GM19023 (cell line): ENCODE data around the gene TGFB1.
"Not testable (repeated sequence)": the region's sequence is repeated elsewhere in the genome, so short reads cannot be mapped to it uniquely, and the experiment has no call there.

Source experiments
- ATAC-seq: cut with Tn5 transposase; IDR thresholded peaks from one replicate; pipeline ENCODE4 v1.9.1; 2021; ENCODE audit warnings: mild to moderate bottlenecking, moderate library complexity; ENCODE audit not compliant: unreplicated experiment

The TGFB1 gene

DNA sequence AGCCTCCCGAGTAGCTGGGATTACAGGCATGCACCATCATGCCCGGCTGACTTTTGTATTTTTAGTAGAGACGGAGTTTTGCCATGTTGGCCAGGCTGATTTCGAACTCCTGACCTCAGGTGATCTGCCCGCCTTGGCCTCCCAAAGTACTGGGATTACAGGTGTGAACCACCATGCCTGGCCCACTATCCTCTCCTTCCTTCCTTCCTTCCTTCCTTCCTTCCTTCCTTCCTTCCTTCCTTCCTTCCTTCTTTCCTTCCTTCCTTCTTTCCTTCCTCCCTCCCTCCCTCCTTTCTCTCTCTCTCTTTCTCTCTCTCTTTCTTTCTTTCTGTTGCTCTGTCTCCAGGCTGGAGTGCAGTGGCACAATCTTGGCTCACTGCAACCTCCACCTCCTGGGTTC lies 17.4 kb upstream of the TGFB1 start:
- ATAC-seq, result not testable (repeated sequence)

GRCh38 chr19:41369769-41370168 lies 16.0 kb upstream of the TGFB1 start:
- ATAC-seq, result no peak

DNA sequence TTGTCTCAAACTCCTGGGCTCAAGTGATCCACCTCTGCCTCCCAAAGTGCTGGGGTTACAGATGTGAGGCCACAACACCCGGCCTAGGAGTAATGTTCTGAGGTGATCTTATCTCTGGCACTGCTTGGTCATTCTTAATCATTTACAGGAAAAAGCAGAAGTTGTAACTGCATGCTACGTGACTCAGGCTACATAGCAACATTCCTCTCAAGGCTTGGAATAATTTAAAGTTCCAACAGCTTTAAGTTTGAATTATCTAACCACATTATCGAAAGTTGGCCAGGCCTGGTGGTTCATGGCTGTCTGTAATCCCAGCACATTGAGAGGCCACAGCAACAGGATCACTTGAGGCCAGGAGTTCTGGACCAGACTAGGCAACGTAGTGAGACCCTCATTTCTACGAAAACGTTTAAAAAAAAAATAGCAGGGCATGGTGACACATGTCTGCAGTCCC lies 14.2 kb upstream of the TGFB1 start:
- ATAC-seq, result peak; percentile 28

DNA sequence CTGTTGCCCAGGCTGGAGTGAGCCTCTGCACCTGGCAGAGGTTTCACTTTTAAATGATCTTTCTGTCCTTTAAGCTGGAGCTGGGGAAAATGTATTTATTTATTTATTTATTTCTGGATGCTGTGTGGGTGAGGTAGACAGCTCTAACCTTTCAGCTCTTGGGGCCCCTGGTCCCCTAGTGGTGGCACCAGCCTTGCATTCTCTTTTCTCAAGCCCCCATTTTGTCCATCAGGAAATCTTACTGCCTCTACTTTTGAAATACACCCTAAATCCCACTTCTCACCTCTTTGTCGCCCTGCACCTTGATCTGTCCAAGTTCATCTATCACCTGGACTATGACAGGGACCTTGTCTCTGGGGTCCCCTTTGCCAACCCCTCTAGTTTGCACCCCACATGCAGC lies 12.4 kb upstream of the TGFB1 start:
- ATAC-seq, result no peak

GRCh38 chr19:41364524-41365391 lies 11.0 kb upstream of the TGFB1 start:
- no peak for ATAC-seq

GRCh38 chr19:41363753-41364523 lies 10.2 kb upstream of the TGFB1 start, which contains the start of gene B9D2:
Gene B9D2 (minus strand): TSS chr19:41364149. CDS start chr19:41363519, 630 bp downstream.
- peak; percentile 82 for ATAC-seq

DNA sequence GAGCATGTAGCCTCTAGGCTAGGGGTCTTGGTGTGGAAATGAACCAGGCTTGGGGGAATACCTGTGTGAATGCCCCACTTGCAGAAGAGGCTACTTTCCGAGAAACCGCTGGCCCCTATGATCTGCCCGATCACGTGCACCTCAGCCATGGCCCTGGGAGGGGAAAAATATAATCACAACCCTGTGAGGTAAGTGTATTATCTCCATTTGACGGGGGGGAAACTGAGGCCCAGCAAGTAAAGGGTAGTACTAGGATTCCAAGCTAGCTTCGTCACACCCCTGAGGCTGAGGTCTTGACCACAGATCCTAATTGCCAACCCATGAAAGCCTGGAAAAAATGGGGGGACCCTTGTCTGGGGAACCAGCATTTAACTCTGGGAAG lies 9.6 kb upstream of the TGFB1 start:
- ATAC-seq, result no peak

DNA sequence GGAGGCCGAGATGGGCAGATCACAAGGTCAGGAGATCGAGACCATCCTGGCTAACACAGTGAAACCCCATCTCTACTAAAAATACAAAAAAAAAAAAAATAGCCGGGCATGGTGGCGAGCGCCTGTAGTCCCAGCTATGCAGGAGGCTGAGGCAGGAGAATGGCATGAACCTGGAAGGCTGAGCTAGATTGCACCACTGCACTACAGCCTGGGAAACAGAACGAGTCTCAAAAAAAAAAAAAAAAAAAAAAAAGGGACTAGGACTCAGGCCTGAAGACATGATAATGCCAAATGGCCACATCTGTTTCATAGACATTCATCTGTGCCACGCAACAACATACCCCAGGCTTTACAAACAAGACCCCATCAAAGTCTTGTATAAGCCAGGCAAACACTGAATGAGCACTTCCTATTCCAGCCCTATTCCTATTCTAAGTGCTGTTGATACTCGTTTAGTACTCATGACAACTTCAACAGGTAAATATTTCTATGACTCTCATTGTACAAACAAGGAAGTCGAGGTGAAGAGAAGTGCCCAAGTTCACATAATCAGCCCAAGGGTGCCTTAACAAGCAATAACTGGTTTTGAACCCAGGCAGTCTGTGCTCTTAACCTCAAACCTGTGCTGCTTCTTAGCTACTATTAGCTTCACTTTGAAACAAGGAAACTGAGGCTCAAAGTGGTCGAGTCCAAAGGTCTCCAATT lies 8.6 kb upstream of the TGFB1 start:
- ATAC-seq, result no peak

DNA sequence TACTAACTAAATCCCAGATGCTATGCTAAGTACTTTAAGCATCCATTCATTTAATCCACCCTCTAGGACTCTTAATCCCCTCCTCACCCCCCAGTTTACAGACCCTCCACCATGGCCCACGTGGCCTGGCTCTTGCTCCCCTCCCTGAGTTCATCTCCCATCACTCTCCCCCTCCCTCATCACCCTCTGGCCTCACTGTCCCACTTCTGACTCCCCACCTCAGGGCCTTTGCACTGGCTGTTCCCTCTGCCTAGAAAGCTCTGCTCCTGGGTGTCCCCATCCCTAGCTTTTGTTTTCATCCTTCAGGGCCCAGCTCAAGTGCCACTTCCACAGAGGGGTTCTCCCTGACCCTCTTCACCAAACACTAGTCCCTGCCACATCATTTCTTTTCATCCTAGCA lies 6.0 kb upstream of the TGFB1 start:
- ATAC-seq, result no peak

DNA sequence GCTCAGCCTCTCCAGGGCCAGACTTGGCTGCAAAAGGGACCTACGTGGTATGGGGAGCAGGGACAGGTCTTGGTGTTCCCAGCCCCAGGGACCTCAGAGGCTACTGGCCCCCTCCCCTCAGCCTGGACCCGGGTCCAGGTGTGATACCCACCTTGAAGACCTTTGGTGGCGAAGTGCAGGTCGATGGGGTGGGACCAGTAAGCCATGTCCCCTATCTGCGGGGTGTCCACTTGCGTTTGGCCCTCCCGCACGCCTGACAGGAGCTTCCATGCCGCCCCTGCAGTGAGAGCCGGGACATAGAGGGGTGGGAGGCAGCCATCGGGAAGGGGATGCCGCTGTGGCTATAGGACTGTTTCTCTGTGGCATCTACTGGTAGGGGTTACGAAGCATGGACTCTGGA lies 4.0 kb upstream of the TGFB1 start:
- ATAC-seq, result no peak

GRCh38 chr19:41356984-41357739 lies 3.4 kb upstream of the TGFB1 start:
- no peak for ATAC-seq

DNA sequence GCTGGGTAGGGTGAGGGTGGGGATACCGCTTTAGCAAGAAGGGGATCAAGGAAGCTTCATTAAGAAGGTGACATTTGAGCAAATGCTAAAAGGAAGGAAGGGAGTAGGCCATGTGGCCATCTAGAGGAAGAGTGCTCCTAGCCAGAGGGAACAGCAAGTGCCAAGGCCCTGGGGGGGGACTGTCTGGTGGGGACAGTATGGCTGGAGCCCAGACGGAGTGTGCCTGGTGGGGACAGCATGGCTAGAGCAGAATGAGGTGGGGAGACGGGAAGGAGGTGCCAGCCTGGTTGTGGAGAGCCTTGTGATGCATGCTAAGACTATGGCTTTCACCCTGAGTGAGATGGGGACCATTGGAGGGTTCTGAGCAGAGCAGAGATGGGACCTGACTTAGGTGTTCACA lies 2.1 kb upstream of the TGFB1 start:
- no peak for ATAC-seq

DNA sequence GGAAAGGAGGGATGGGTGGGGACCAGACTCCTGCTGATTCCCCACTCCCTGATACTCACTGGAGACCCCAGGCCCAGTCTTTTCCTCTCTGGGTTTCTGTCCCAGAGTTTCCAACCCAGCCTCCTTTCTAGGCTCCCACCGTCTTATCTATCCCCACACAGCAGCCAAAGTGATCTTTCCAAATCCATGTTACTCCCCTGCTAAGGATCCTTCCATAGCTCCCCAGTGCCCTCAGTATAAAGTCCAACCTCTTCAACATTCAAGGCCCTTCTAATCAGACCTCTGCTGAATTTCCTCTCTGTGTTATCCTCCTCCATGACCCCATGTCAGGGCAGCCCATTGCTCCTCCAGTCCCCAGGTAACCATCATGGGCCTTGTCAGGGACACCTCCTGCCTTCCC lies 1.3 kb upstream of the TGFB1 start:
- no peak for ATAC-seq

GRCh38 chr19:41354343-41354953 lies 726 bp upstream of the TGFB1 start:
- ATAC-seq, result no peak

DNA sequence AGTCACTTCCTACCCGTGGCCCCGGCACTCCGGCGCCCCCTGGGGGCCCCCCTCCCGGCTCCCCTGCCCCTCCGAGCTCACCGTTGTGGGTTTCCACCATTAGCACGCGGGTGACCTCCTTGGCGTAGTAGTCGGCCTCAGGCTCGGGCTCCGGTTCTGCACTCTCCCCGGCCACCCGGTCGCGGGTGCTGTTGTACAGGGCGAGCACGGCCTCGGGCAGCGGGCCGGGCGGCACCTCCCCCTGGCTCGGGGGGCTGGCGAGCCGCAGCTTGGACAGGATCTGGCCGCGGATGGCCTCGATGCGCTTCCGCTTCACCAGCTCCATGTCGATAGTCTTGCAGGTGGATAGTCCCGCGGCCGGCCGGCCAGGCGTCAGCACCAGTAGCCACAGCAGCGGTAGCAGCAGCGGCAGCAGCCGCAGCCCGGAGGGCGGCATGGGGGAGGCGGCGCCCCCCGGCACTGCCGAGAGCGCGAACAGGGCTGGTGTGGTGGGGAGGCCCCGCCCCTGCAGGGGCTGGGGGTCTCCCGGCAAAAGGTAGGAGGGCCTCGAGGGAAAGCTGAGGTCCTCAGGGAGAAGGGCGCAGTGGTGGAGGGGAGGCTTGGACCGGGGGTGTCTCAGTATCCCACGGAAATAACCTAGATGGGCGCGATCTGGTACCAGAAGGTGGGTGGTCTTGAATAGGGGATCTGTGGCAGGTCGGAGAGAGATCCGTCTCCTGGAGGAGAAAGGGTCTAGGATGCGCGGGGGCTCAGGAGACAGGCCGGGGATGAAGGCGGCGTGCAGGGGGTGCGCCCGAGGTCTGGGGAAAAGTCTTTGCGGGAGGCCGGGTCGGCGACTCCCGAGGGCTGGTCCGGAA lies 885 bp downstream of the TGFB1 start:
- ATAC-seq, result no peak

GRCh38 chr19:41352279-41352608 lies 1.5 kb downstream of the TGFB1 start:
- no peak for ATAC-seq

DNA sequence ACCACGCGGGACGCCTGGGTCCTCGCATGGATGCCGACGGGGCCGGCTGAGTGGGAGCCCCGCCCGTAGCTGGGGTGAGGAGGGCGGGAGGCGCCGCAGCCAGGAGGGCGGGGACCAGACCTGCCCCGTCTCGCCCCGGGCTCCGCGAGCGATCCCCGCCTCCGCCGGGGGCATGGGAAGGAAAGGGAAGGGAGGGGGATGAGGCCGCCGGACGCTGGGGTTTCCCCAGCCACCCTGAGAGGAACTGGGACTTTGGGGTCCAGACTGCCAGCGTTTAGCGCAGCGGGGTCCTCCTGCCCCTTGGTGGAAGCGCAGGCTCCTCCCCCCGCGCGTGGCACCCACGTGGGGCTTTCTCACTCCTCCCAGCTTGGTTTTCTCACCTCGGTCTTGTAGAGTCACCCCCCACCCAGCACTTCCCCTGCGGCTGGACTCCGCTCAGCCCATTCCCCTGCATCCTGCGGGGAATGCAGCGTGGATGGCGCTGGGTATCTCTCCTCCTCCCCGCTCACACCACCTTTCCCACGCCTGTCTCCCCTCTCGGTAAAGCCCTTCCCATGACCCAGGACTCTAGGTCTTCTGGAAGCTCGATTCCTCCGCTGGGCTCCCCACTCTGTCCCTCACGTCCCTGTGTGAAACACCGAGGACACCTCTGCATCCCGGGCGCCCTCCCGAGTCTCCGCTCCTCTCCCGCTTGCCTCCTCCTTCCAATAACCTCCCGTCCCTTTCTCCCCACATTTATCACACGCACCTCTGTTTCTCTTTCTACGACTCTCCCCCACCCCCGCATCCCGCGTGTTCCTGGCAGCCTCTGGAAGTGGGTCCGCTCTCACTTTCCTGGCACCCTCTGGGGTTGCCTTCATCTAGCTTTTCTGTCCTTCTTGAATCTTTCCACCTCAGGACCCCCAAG lies 2.1 kb downstream of the TGFB1 start:
- ATAC-seq, result peak; percentile 41

- ATAC-seq, result no peak
Observed at GRCh38 chr19:41350735-41351338, 2.9 kb downstream of the TGFB1 start.
